ENCODE results near the gene FAM13B.
"Not testable (repeated sequence)": the region's sequence is repeated elsewhere in the genome, so short reads cannot be mapped to it uniquely, and the experiment has no call there.

The FAM13B gene

DNA sequence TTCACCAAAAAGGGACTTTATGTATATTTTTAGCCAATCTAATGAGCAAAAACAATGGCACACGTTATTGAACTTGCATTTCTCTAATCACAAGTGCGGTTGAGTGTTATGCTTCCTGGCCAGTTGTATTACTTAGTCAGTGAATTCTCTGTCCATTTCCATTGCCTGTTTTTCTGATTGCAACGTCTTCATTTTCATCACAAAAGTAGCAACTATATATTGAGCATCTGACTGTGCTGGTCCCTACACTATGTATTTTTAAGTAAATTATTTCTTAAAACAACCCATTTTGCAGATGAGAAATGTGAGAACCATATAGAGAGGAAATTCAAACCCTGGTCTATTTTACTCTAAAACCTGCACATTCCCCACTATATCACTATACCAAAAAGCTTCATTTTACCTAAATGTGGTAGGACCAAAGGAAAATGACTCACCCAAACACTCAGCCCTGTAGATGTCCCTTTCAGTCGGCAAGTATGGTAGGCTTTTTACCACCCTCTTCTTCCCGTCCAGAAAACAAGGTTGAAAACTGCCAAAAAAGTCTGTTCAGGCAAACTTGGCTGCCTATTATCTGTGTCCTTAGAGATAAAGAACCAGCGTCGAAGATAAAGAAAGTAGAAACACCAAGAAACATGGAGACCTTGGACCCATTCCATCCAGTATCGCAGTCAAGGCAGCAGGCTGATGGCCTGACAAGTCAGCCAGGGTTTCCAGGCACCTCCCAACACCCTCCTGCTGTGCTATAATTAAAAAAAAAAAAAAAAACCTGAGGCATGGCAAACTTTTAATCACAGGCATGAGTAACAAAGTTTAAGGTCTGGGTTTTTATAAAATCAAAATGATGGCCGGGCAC lies 18.8 kb upstream of the FAM13B start:
- H3K27me3 Mint-ChIP-seq (ENCODE audit: low read depth), result peaks cover 1% of the 10 kb centered on the region
- no peak overlapping the region for H3K4me3 Mint-ChIP-seq
- DNase-seq (ENCODE audit: low spot score), result no peak
- no peaks in the 10 kb centered on the region for H3K36me3 Mint-ChIP-seq (ENCODE audit: low read depth)
- no peaks in the 10 kb centered on the region for H3K9me3 Mint-ChIP-seq
- H3K27ac Mint-ChIP-seq, result no peak overlapping the region
- H3K4me1 Mint-ChIP-seq (ENCODE audit: low read depth), result peaks cover 16% of the 10 kb centered on the region

DNA sequence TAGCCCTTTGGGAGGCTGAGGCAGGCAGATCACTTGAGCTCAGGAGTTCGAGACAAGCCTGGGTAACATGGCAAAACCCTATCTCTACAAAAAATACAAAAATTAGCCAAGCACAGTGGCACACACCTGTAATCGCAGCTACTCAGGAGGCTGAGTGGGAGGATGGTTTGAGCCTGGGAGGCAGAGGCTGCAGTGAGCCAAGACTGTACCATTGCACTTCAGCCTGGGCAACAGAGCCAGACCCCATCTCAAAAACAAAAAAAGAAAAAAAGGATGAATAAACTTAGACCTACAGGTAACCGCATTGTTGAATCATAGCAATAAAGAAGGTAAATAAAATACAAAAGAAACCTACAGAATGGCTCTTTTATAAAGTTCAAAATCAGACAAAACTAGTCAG lies 12.4 kb upstream of the FAM13B start:
- not testable (repeated sequence) for DNase-seq (ENCODE audit: low spot score); H3K4me1 Mint-ChIP-seq (ENCODE audit: low read depth); H3K9me3 Mint-ChIP-seq; H3K36me3 Mint-ChIP-seq (ENCODE audit: low read depth); H3K4me3 Mint-ChIP-seq; H3K27me3 Mint-ChIP-seq (ENCODE audit: low read depth); H3K27ac Mint-ChIP-seq

DNA sequence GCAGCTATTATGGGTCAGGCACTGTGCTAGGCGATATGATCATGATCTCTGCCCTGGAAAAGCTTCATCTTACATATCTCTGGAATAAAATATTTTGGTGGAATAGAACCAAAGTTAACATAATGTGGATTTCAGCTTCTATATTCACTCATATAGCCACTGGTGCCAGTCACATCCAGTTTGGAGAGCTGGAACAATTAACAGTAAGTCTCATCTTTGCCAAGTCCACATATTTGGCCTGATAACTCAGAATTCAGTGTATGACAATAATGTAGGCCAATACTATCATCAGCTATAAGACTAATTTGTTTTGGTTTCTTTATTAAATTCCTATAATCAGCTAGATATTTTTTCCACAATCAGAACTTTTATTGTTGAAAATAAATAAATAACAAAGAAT lies 5.9 kb upstream of the FAM13B start:
- no peak for DNase-seq (ENCODE audit: low spot score)
- Mint-ChIP-seq H3K27ac (no peak overlapping the region), H3K27me3 (ENCODE audit: low read depth) (no peaks in the 10 kb centered on the region), H3K9me3 (no peaks in the 10 kb centered on the region), H3K4me3 (no peak overlapping the region), H3K4me1 (ENCODE audit: low read depth) (peaks cover 9% of the 10 kb centered on the region), H3K36me3 (ENCODE audit: low read depth) (no peaks in the 10 kb centered on the region)

DNA sequence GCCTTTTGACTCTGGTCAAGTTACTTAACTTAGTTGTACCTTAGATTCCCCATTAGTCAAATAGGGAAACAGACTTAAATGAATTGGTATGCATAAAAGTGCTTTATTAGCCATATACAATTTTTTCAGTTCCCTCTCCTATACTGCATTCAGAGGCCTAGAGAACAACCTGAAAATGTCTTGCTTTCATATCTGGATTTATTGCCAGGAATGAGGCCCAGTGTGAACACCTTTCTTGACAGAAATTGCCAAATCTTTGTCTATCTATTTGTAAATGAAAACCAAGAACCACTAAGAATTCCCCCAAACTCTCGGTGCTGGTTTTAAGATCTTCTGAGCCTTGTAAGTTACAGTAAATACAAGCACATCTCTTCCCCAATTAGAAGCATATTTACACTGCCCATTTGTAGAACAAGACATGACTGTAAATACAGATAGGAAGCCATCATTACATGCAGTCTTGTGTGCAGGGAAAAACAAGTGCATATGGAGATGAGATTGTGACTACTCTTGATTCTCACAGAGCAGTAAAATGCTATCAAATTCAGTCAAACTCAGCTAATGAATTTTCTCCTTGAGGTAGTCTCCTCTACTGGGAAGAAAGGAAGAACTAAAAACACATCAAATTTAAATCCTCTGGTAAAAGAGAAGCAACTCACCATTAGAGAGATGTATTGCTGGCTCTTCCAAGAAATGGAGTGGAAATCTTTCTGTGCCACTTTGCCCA lies 5.2 kb upstream of the FAM13B start:
- no peaks in the 10 kb centered on the region for H3K36me3 Mint-ChIP-seq (ENCODE audit: low read depth)

DNA sequence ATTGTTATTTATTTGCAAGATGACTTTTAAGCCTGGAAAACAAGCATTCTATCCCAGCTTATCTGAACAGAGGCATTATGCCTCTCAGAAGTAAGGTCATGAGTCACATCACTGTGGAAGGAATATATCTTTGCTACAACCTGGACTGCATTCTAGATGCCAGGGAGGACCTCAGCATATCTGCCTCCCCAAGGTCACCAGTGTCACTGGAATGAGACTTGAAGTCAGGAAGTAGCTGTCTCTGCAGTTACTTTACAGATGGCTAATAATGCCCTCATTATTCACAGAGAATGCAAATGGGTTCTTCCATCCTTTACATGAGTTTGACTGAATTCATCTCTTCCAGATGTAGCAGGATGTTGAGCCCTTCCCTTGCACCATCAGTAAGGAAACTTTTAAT lies 4.4 kb upstream of the FAM13B start:
- Mint-ChIP-seq H3K36me3 (ENCODE audit: low read depth) (peaks cover under 1% of the 10 kb centered on the region), H3K9me3 (no peaks in the 10 kb centered on the region), H3K4me1 (ENCODE audit: low read depth) (peaks cover 14% of the 10 kb centered on the region), H3K27ac (no peak overlapping the region), H3K27me3 (ENCODE audit: low read depth) (no peaks in the 10 kb centered on the region), H3K4me3 (no peak overlapping the region)
- no peak for DNase-seq (ENCODE audit: low spot score)

More for the DNA sequence above, 5.2 kb upstream of the FAM13B start:
- Mint-ChIP-seq H3K27me3 (ENCODE audit: low read depth) (no peaks in the 10 kb centered on the region), H3K27ac (no peak overlapping the region), H3K9me3 (no peaks in the 10 kb centered on the region), H3K4me3 (no peak overlapping the region), H3K4me1 (ENCODE audit: low read depth) (peaks cover 14% of the 10 kb centered on the region)
- no peak for DNase-seq (ENCODE audit: low spot score)

DNA sequence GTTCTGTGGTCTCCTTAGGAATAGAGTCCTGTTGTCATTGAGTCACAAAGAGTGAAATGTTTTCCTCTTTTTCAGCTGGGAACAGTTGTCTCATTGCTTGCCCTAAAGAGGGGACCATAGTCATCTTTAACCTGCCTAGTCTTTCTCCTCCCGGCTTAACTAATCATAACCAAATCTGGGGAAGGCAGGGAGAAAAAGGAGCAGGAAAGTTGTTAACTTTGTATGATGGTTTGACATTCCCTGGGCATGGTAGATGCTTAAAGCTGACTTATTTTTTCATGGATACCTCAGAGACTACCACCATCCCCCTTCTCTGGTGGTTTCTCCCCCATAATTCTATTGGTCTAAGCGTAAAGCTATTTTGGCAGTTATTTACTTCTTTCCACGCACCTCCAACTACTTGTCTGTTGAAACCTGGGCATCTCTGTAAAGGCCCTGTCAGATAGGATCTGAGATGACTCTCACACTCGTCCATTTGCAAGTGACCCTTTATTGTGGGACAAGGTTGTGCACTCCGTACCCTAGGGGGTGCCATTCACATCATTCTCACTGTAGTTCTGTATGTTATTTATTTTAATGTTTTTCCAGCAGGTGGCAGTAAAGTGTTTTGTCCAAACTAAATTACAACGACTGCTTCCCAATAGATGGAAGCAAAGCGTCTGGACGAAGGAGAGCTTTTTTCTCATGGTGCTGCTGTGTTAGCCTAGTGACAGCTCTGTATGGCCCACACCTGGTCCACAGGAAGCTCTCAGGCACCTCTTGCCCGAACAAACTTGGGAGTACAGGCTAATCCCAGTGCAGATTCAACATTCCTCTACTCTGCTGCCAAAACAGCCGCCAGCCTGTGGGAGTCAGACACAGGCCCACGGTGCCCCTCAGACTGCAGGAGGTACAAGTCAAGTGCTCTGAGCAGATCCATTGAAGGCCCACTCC lies 3.0 kb upstream of the FAM13B start:
- Mint-ChIP-seq H3K9me3 (no peaks in the 10 kb centered on the region), H3K27me3 (ENCODE audit: low read depth) (no peaks in the 10 kb centered on the region), H3K4me1 (ENCODE audit: low read depth) (peaks cover 20% of the 10 kb centered on the region), H3K4me3 (peak overlapping the region; percentile 7), H3K36me3 (ENCODE audit: low read depth) (peaks cover 9% of the 10 kb centered on the region), H3K27ac (no peak overlapping the region)
- peak; percentile 67 for DNase-seq (ENCODE audit: low spot score)

DNA sequence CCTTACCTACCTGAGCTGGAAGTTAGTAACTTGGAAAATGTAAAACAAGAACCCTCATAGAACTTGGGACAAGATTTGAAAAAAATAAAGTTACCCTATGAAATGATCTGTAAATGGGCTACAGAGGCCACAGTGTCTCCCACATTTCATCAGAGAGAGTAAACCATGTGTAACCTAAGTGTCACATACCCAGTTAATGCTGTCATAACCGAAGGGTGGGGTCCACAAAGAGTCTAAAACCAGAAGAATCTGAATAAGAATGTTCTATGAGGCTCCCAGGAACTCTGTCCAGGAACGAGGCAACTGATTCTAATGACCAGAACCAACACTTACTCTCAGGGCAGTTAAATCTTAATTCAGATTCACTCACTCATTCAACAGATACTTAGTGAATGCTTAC lies 1.0 kb upstream of the FAM13B start:
- H3K27ac Mint-ChIP-seq, result peak overlapping the region; percentile 99
- H3K4me3 Mint-ChIP-seq, result peak overlapping the region; percentile 99
- peaks cover 38% of the 10 kb centered on the region for H3K4me1 Mint-ChIP-seq (ENCODE audit: low read depth)
- no peaks in the 10 kb centered on the region for H3K9me3 Mint-ChIP-seq
- peaks cover 13% of the 10 kb centered on the region for H3K36me3 Mint-ChIP-seq (ENCODE audit: low read depth)
- DNase-seq (ENCODE audit: low spot score), result no peak
- no peaks in the 10 kb centered on the region for H3K27me3 Mint-ChIP-seq (ENCODE audit: low read depth)

DNA sequence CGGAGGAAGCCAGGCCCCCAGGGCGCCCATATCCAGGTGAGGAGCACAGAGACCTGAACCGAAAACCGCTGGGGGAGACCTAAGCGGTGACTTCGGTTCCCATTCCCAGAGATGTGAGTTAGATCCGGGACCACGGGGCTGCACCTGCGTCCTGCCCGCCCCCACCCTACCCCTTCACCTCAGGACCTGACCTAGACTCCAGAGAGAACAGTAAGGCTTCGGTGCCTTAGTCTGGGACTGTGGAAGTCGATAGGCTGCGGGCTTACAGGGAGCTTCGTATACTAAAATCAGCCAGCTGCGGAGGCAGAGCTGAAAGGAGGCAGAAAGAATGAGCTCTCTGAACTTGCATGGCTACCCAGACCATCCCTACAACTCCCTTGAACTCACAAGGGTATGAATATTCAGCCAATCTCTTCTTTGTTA lies 518 bp upstream of the FAM13B start:
- Mint-ChIP-seq H3K4me1 (ENCODE audit: low read depth) (peaks cover 38% of the 10 kb centered on the region), H3K4me3 (peak overlapping the region; percentile 99), H3K27ac (peak overlapping the region; percentile 99), H3K36me3 (ENCODE audit: low read depth) (peaks cover 13% of the 10 kb centered on the region), H3K27me3 (ENCODE audit: low read depth) (no peaks in the 10 kb centered on the region), H3K9me3 (no peaks in the 10 kb centered on the region)
- DNase-seq (ENCODE audit: low spot score), result no peak

DNA sequence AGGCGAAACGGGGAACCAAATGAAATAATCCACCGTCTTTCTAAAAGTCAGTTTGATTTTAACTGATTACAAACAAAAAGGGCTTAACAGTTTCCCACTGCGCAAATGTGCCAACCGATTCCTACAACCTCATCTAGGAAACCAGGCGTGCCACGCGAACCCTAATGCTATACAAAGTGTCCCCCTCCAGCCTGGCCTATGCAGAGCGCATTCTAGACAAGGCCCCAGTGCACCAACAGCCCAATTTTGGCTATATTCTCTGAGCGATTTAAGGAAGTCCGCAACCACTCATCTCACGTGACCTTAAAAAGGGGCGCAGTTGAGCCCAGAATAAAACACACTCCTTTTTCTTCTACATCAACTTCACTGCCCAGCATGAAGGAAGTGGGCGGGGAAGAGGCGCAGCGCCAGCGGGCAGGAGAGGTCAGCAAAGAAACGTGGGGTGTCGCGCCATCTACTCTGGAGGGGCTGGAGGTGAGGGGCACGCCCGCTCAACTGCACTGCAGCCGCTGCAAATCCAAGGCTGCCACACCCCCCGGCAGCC lies 779 bp downstream of the FAM13B start:
- Mint-ChIP-seq H3K9me3 (no peaks in the 10 kb centered on the region), H3K36me3 (ENCODE audit: low read depth) (peaks cover 22% of the 10 kb centered on the region), H3K4me3 (peak overlapping the region; percentile 99), H3K4me1 (ENCODE audit: low read depth) (peaks cover 46% of the 10 kb centered on the region), H3K27me3 (ENCODE audit: low read depth) (no peaks in the 10 kb centered on the region), H3K27ac (peak overlapping the region; percentile 99)
- DNase-seq (ENCODE audit: low spot score), result peak; percentile 61

DNA sequence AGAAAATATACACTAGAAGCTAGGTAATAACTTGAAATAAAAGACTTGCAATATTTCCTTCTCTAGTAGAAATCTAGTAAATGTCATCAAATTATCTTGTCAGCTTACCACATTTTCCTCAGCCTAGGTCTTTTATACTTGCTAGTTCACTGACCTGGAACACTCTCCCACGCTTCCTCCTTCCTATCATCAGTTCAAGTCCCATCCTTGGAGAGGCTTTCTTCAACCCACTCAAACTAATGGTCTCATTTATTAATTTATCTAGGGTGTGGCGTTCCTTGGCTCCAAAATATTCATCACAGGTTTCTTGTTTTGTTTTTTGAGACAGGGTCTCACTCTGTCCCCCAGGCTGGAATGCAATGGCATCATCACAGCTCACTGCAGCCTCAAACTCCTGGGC lies 2.9 kb downstream of the FAM13B start:
- no peaks in the 10 kb centered on the region for H3K9me3 Mint-ChIP-seq
- H3K4me3 Mint-ChIP-seq, result peak overlapping the region; percentile 99
- DNase-seq (ENCODE audit: low spot score), result no peak
- H3K36me3 Mint-ChIP-seq (ENCODE audit: low read depth), result peaks cover 24% of the 10 kb centered on the region
- peaks cover 49% of the 10 kb centered on the region for H3K4me1 Mint-ChIP-seq (ENCODE audit: low read depth)
- no peaks in the 10 kb centered on the region for H3K27me3 Mint-ChIP-seq (ENCODE audit: low read depth)
- H3K27ac Mint-ChIP-seq, result no peak overlapping the region

DNA sequence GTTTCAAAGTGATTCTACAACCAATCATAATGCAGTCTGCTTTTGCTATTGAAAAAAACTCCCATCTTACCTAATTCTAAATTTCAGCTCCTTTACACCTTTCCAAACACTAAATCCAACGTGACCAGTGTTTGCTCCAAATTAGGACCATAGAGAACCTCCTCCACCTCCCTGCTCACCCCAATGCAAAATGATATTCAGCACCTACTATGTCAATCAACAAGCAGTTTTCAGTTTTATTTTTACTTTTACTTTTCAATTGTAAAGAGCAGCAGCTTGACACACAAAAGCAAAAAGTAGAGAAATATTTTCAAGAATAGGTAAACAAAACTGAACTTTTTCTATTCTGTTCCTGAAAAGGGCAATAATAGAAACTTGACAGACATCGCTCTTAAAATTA lies 3.4 kb downstream of the FAM13B start:
- H3K36me3 Mint-ChIP-seq (ENCODE audit: low read depth), result peaks cover 24% of the 10 kb centered on the region
- peaks cover 52% of the 10 kb centered on the region for H3K4me1 Mint-ChIP-seq (ENCODE audit: low read depth)
- no peak for DNase-seq (ENCODE audit: low spot score)
- peak overlapping the region; percentile 70 for H3K27ac Mint-ChIP-seq
- no peaks in the 10 kb centered on the region for H3K27me3 Mint-ChIP-seq (ENCODE audit: low read depth)
- H3K4me3 Mint-ChIP-seq, result peak overlapping the region; percentile 57
- H3K9me3 Mint-ChIP-seq, result no peaks in the 10 kb centered on the region

DNA sequence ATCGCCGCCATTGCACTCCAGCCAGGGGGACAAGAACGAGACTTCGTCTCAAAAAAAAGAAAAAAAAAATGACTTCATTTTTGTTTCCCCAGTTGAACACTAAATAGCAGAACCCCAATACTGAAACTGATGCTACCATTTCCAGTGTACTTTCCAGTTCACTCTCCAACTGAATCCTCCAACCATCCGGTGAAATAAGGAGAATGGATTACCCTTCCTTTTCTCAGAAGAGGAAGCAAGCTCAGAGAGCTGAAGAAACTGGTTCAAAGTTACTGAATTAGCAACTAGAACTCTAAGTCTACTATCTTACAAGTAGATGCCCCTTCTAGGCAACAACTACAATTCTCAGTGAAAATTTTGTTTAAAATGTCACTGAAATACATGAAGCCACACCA lies 3.9 kb downstream of the FAM13B start:
- no peak for DNase-seq (ENCODE audit: low spot score)
- peak overlapping the region; percentile 49 for H3K27ac Mint-ChIP-seq
- H3K4me3 Mint-ChIP-seq, result peak overlapping the region; percentile 52
- H3K36me3 Mint-ChIP-seq (ENCODE audit: low read depth), result peaks cover 24% of the 10 kb centered on the region
- no peaks in the 10 kb centered on the region for H3K9me3 Mint-ChIP-seq
- H3K4me1 Mint-ChIP-seq (ENCODE audit: low read depth), result peaks cover 55% of the 10 kb centered on the region
- no peaks in the 10 kb centered on the region for H3K27me3 Mint-ChIP-seq (ENCODE audit: low read depth)

DNA sequence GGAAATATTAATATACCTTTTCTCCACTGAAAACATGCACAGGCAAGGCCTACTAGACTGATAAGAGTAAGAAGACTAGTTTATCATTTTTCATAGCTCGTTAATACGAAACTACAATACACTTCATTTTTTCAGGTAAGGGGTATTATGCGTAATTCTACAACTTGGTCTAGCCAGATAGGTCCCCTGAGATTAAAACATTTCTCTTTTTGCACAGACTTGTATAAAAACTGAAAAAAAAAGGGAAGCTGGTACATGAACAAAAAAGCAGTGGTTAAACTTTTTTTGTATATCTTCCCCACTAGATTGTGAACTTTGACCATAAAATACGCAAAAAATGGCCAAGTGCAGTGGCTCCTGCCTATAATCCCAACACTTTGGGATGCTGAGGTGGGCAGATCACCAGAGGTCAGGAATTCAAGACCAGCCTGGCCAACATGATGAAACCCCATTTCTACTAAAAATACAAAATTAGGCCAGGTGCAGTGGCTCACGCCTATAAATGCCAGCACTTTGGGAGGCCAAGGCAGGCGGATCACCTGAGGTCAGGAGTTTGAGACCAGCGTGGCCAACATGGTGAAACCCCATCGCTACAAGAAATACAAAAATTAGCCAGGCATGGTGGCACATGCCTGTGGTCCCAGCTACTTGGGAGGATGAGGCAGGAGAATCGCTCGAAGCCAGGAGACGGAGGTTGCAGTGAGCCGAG lies 4.5 kb downstream of the FAM13B start:
- Mint-ChIP-seq H3K4me1 (ENCODE audit: low read depth) (peaks cover 50% of the 10 kb centered on the region), H3K36me3 (ENCODE audit: low read depth) (peaks cover 24% of the 10 kb centered on the region)
- not testable (repeated sequence) for H3K4me3 Mint-ChIP-seq; H3K27ac Mint-ChIP-seq; H3K27me3 Mint-ChIP-seq (ENCODE audit: low read depth); DNase-seq (ENCODE audit: low spot score); H3K9me3 Mint-ChIP-seq

Measured in T-helper 2 cell treated with Interferon-gamma antibody and Interleukin-4, amounts not matched to agents 5 μg/mL and 100 μg/mL, for 36 hours (primary cell).